Measurements from ENCODE around the gene NPC2.

DNA sequence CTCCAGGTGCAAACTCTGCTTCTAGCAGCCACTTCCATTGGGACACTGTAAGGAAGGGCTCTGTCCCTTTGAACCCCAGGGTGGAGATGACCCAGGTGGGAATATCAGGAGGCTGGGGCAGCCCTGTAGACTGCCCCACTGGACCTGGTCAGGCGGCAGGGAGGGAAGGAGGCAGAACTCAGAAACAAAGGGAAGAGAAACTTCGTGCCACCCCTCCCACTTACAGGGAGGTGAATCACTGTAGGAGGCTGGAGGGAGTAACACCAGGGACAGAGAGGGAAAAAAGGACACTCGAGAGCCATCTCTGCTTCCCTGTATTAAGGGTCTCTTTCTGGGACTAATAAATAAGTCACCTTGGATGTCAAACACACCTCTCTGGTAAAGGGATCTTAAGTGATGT lies 37.9 kb upstream of the NPC2 start:
- TF ChIP-seq, protein P1, sequence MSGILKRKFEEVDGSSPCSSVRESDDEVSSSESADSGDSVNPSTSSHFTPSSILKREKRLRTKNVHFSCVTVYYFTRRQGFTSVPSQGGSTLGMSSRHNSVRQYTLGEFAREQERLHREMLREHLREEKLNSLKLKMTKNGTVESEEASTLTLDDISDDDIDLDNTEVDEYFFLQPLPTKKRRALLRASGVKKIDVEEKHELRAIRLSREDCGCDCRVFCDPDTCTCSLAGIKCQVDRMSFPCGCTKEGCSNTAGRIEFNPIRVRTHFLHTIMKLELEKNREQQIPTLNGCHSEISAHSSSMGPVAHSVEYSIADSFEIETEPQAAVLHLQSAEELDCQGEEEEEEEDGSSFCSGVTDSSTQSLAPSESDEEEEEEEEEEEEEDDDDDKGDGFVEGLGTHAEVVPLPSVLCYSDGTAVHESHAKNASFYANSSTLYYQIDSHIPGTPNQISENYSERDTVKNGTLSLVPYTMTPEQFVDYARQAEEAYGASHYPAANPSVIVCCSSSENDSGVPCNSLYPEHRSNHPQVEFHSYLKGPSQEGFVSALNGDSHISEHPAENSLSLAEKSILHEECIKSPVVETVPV (CRISPR knock-in tag; IDR thresholded peaks at IDR 0.05), result no peak
- TF ChIP-seq ESRRG (CRISPR knock-in tag; IDR thresholded peaks at IDR 0.05), result no peak
- no peak for TF ChIP-seq GLIS3 (CRISPR knock-in tag; IDR thresholded peaks at IDR 0.05)
- TF ChIP-seq ZFP3 (CRISPR knock-in tag; IDR thresholded peaks at IDR 0.05), result no peak
- TF ChIP-seq, protein P2, sequence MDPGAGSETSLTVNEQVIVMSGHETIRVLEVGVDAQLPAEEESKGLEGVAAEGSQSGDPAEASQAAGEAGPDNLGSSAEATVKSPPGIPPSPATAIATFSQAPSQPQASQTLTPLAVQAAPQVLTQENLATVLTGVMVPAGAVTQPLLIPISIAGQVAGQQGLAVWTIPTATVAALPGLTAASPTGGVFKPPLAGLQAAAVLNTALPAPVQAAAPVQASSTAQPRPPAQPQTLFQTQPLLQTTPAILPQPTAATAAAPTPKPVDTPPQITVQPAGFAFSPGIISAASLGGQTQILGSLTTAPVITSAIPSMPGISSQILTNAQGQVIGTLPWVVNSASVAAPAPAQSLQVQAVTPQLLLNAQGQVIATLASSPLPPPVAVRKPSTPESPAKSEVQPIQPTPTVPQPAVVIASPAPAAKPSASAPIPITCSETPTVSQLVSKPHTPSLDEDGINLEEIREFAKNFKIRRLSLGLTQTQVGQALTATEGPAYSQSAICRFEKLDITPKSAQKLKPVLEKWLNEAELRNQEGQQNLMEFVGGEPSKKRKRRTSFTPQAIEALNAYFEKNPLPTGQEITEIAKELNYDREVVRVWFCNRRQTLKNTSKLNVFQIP (CRISPR knock-in tag; IDR thresholded peaks at IDR 0.05; ENCODE audit: borderline replicate concordance, low read depth), result no peak
- TF ChIP-seq, protein P3, sequence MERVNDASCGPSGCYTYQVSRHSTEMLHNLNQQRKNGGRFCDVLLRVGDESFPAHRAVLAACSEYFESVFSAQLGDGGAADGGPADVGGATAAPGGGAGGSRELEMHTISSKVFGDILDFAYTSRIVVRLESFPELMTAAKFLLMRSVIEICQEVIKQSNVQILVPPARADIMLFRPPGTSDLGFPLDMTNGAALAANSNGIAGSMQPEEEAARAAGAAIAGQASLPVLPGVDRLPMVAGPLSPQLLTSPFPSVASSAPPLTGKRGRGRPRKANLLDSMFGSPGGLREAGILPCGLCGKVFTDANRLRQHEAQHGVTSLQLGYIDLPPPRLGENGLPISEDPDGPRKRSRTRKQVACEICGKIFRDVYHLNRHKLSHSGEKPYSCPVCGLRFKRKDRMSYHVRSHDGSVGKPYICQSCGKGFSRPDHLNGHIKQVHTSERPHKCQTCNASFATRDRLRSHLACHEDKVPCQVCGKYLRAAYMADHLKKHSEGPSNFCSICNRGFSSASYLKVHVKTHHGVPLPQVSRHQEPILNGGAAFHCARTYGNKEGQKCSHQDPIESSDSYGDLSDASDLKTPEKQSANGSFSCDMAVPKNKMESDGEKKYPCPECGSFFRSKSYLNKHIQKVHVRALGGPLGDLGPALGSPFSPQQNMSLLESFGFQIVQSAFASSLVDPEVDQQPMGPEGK (CRISPR knock-in tag; IDR thresholded peaks at IDR 0.05; ENCODE audit: borderline replicate concordance), result no peak
- no peak for TF ChIP-seq BACH2 (CRISPR knock-in tag; IDR thresholded peaks at IDR 0.05; ENCODE audit: borderline replicate concordance)
- no peak for TF ChIP-seq CSDC2 (CRISPR knock-in tag; IDR thresholded peaks at IDR 0.05)
- TF ChIP-seq ARNTL (CRISPR knock-in tag; IDR thresholded peaks at IDR 0.05; ENCODE audit: borderline replicate concordance, low read depth), result no peak
- no peak for TF ChIP-seq OSR1 (CRISPR knock-in tag; IDR thresholded peaks at IDR 0.05)
- no peak for TF ChIP-seq TOX (CRISPR knock-in tag; IDR thresholded peaks at IDR 0.05; ENCODE audit: borderline replicate concordance)
- TF ChIP-seq ZC3H10 (CRISPR knock-in tag; IDR thresholded peaks at IDR 0.05), result no peak
- TF ChIP-seq SNAI2 (CRISPR knock-in tag; IDR thresholded peaks at IDR 0.05), result no peak
- TF ChIP-seq, protein P4, sequence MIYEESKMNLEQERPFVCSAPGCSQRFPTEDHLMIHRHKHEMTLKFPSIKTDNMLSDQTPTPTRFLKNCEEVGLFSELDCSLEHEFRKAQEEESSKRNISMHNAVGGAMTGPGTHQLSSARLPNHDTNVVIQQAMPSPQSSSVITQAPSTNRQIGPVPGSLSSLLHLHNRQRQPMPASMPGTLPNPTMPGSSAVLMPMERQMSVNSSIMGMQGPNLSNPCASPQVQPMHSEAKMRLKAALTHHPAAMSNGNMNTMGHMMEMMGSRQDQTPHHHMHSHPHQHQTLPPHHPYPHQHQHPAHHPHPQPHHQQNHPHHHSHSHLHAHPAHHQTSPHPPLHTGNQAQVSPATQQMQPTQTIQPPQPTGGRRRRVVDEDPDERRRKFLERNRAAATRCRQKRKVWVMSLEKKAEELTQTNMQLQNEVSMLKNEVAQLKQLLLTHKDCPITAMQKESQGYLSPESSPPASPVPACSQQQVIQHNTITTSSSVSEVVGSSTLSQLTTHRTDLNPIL (CRISPR knock-in tag; IDR thresholded peaks at IDR 0.05; ENCODE audit: low read depth), result no peak

Data from SK-N-SH treated with all-trans-retinoic acid at 6 μM for 48 hours (cell line).